ENCODE measurements around the gene CAMKMT.

GRCh38 chr2:44602446-44602845 lies 240.7 kb downstream of the CAMKMT start:
- TF ChIP-seq CTCF (conservative IDR thresholded peaks at IDR 0.05; ENCODE audit: low read depth in 2 of 2) = no peak
- no peak for TF ChIP-seq REST (IDR thresholded peaks at IDR 0.05; ENCODE audit: unreplicated experiment)
- no peak for TF ChIP-seq JUNB (IDR thresholded peaks at IDR 0.05; ENCODE audit: unreplicated experiment)

Measured in GM23338 (cell line).